ENCODE measurements around the gene G3BP2. TPM values are rescaled to one million over a fixed set of nuclear protein-coding genes. Genes with fewer than 3 reads are reported as not detected.

The G3BP2 gene
- total RNA-seq, 4 donors from 2014 or later, result 48.8 to 62.0 (median 56.6) TPM

GRCh38 chr4:75593393-75593792 lies 79.8 kb downstream of the G3BP2 start:
- H3K27ac ChIP-seq, result no peak overlapping the region
- H3K27me3 ChIP-seq, result no peaks in the 10 kb centered on the region
- no peak for TF ChIP-seq CTCF (IDR thresholded peaks at IDR 0.05)
- no peak for TF ChIP-seq POLR2AphosphoS5 (IDR thresholded peaks at IDR 0.05)
- TF ChIP-seq EP300 (IDR thresholded peaks at IDR 0.05), result no peak
- no peak for TF ChIP-seq POLR2A (IDR thresholded peaks at IDR 0.05)
- H3K9me3 ChIP-seq, result no peaks in the 10 kb centered on the region
- DNase-seq (ENCODE audit: low spot score in 2 of 2), result no peak
- no peaks in the 10 kb centered on the region for H3K4me1 ChIP-seq
- H3K36me3 ChIP-seq, result no peaks in the 10 kb centered on the region
- WGBS, result 86% methylated on average over 1 of the region's 1 CpG
- no peak overlapping the region for H3K4me3 ChIP-seq

Other genes starting within 250 kb of the G3BP2 start
- 10 to 100 TPM; 11.4 to 24.2 (median 20.6) TPM for gene RCHY1, start 159.0 kb downstream of the G3BP2 start, total RNA-seq
- 10 to 100 TPM; 13.0 to 45.0 (median 17.0) TPM for gene THAP6, start 158.9 kb downstream of the G3BP2 start, total RNA-seq
- under 1 TPM in 1 of 4 donors, not detected in 3; 0.56 TPM for gene ODAPH, start 117.3 kb downstream of the G3BP2 start, total RNA-seq
- gene CDKL2, start 42.9 kb downstream of the G3BP2 start, total RNA-seq, result 1 to 10 TPM in 3 of 4 donors, not detected in 1; 1.3 to 2.0 (median 1.8) TPM
- 10 to 100 TPM; 46.8 to 61.1 (median 55.2) TPM for gene USO1, start 51.2 kb upstream of the G3BP2 start, total RNA-seq
- gene PPEF2, start 229.0 kb upstream of the G3BP2 start, total RNA-seq, result not detected